8988T (cell line): ENCODE measurements around the gene NEO1.

Experiments
- DNase-seq: peaks from one replicate; pipeline ENCODE4 v3.0.0; 2011

Gene NEO1

GRCh38 chr15:73030122-73030679, 22.1 kb upstream of the NEO1 start:
- DNase-seq: no peak

GRCh38 chr15:73031648-73032047, 20.6 kb upstream of the NEO1 start:
- DNase-seq: no peak

GRCh38 chr15:73033611-73034010, 18.7 kb upstream of the NEO1 start:
- no peak for DNase-seq

- no peak for DNase-seq
Measured at GRCh38 chr15:73034221-73034620, 18.0 kb upstream of the NEO1 start.

GRCh38 chr15:73035221-73035620, 17.0 kb upstream of the NEO1 start:
- DNase-seq: no peak

- no peak for DNase-seq
Measured at GRCh38 chr15:73038220-73038619, 14.0 kb upstream of the NEO1 start.

GRCh38 chr15:73046073-73046472, 6.2 kb upstream of the NEO1 start:
- DNase-seq: no peak

GRCh38 chr15:73047882-73048281, 4.4 kb upstream of the NEO1 start:
- no peak for DNase-seq

GRCh38 chr15:73048624-73049295, 3.5 kb upstream of the NEO1 start:
- no peak for DNase-seq

GRCh38 chr15:73049564-73050215, 2.6 kb upstream of the NEO1 start:
- no peak for DNase-seq

- no peak for DNase-seq
Measured at GRCh38 chr15:73050561-73051295, 1.5 kb upstream of the NEO1 start.

- DNase-seq: no peak
Measured at GRCh38 chr15:73051391-73051806, 864 bp upstream of the NEO1 start.

GRCh38 chr15:73052653-73053397, 562 bp downstream of the NEO1 start:
- DNase-seq: peak; percentile 13

GRCh38 chr15:73053398-73053723, 1.1 kb downstream of the NEO1 start:
- no peak for DNase-seq

- no peak for DNase-seq
Measured at GRCh38 chr15:73054417-73054953, 2.2 kb downstream of the NEO1 start.

GRCh38 chr15:73056460-73056859, 4.2 kb downstream of the NEO1 start:
- DNase-seq: no peak

- DNase-seq: no peak
Measured at GRCh38 chr15:73058437-73058836, 6.2 kb downstream of the NEO1 start.

- no peak for DNase-seq
Measured at GRCh38 chr15:73065114-73065513, 12.9 kb downstream of the NEO1 start.

GRCh38 chr15:73069109-73069508, 16.8 kb downstream of the NEO1 start:
- DNase-seq: no peak

- no peak for DNase-seq
Measured at GRCh38 chr15:73072894-73073293, 20.6 kb downstream of the NEO1 start.

- DNase-seq: no peak
Measured at GRCh38 chr15:73074241-73074640, 22.0 kb downstream of the NEO1 start.

GRCh38 chr15:73075160-73075859, 23.0 kb downstream of the NEO1 start:
- no peak for DNase-seq
